HG03280 (cell line): ENCODE measurements around the gene MRPL40.
"Not testable (repeated sequence)": the region's sequence is repeated elsewhere in the genome, so short reads cannot be mapped to it uniquely, and the experiment has no call there.

Experiments
- ATAC-seq: cut with Tn5 transposase; IDR thresholded peaks from one replicate; pipeline ENCODE4 v1.9.1; 2021; ENCODE audit warnings: mild to moderate bottlenecking, moderate library complexity; ENCODE audit not compliant: unreplicated experiment

MRPL40 gene

DNA sequence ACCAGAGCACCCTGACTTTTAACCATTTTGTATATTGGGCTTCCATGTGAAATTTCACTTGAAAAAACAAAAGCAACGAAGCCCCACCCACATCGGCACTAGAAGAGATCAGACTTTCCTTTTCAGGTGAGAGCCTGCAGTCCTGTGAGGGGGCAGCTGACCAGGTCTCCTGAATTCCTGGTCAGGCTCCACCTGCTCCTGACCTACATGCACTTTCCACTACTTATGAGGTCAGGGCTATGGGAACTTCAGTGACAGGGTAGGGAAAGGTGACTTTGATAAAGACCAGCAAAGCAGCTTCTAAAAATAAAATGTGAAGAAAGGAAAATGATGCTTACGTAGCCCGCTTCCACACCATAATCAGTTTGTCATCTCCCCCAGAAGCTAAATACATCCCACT is 25.5 kb upstream of the MRPL40 start:
- no peak for ATAC-seq

DNA sequence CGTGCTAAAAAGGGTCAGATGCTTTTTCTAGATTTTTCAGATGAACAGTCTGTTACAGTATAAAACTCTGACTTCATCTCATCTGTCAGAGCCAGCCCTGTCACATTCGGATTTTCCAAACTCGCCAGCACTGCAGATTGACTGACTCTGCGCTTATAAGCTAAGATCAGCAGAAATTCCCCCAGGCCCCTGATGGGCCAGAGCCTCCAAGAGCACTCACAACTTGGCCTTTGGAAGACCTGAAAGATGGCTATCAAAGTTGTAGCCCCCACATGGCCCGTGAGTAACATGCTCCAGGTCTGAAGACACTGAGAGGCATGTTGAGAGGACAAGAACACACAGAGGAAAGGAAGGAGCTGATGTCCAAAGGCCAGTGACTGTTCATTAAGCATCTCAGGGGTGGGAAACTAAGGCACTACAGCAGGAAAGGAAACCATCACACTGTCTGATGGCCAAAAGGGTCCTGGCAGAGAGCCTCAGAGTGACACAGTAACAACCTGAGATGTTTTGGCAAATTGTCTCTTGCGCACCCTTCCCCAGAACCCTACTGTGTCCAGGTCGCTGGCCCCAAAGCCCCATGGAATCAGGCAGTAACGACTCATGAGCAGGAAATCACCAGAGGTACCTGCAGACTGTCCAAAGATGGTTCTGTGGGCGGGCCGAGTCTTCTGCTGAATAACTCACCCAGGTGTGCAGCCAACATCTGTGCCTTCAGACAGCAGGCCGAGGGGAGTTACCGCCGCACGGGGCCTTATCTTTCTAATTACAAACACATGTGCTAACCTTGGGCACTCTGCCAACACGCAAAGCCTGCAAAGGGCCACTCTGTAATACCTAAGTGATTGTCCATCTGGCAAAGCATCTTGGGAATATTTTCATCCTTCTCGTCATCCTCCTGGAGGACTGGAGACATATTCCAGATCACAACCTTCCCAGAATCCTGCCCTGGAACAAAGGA is 24.4 kb upstream of the MRPL40 start:
- ATAC-seq: no peak

DNA sequence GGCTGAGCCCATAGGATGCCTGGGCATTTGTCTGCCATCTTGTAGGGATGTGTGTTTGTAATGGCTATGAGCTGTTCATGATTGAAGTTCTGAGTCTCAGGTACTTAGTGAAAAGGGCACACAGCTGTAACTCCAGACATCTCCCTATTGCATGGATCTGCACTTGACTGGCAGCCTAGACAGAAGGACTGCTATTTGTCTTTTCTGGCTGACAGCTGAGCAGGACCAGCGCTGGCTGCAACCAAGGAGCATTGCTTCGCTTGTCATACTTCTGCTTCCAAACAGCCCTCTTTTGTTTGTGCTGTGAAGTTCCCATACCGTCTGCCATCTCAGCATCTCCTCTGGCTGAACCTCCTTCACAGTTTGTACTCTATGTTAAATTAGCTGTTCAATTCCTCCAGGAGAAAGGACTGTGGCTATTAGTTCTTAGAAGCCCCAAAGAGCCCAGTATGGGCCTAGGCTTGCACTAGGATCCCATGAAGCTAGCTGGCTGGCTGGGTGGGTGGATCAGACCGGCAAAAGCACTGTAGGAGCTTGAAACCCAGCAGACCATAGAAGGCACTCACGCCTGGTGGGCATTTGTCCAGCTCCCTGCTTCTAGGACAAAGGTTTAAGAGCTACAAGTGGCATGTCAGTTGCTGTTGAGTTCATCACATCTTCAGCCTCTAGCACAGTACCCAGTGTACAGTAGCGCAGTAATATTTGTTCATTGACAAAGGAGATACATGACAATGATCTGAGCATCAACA is 21.2 kb upstream of the MRPL40 start:
- ATAC-seq: no peak

DNA sequence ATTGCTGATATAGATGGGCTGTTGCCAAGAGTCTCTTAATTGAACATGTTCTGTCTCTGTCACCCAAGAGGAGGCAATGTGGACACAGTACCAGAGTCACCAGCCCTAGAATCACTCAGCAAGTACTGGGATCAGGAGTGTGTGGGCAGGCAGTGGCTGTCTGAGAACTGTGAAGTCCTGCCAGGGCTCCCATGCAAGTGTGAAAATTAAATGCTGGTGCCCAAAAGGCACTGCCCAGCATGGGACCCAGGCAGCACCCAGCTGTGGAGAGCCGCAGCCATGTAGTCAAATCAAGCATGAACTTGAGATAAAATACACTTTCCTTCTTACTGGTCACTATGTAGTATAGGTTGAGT is 20.7 kb upstream of the MRPL40 start:
- no peak for ATAC-seq

DNA sequence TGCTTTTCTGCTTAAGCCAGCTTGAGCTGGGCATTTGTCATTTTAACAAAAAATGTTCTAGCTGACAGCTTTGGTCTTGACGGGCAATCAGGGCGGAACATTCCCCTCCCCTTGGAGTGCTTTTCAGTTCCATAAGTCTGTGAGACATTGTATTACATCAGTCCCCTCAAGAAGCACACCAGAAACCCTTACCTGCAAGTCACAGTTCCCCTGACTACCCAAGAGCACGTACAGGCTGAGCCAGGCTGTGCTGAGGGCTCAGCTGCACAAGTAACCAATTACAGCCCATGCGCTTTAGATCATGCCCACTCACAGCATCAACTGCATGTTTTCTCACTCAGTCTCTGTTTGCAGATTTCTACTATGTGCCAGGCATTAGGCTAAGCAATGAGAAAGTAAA is 19.9 kb upstream of the MRPL40 start:
- no peak for ATAC-seq

DNA sequence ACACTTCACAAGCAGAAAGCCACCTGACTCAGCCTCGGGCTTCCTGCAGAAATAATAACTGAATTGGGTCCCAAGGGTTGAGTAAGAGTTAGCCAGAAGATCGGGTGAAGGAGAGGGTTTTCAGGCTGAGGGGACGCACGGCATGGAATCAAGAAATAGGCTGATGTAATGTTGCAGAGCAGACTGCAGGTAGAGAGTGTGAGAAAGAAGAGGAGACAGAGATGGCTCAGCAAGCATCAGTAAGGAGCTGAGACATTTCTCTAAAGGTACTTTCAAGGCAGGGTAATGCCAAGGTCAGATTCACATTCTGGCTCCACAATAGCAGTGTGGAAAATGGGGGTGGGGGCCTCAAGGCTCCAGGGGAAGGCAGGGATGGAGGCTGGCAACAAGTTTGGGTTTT is 19.4 kb upstream of the MRPL40 start:
- ATAC-seq: no peak

DNA sequence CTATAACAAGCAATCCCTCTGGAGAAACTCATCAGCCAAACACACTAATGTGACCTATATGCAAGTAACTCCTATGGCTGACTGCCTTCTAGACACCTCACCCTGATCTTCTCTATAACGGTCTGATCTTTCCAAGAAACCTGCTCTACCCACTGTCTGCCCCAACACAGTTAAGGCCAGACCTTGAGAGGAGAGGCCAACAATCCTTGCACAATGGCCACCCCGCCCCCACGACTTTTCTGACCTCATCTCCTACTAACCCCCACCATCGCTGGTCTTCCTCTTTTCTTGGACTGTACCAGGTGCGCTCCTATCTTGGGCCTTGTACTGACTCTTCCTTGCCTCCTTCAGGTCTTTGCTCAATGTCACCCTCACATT is 13.3 kb upstream of the MRPL40 start:
- no peak for ATAC-seq

DNA sequence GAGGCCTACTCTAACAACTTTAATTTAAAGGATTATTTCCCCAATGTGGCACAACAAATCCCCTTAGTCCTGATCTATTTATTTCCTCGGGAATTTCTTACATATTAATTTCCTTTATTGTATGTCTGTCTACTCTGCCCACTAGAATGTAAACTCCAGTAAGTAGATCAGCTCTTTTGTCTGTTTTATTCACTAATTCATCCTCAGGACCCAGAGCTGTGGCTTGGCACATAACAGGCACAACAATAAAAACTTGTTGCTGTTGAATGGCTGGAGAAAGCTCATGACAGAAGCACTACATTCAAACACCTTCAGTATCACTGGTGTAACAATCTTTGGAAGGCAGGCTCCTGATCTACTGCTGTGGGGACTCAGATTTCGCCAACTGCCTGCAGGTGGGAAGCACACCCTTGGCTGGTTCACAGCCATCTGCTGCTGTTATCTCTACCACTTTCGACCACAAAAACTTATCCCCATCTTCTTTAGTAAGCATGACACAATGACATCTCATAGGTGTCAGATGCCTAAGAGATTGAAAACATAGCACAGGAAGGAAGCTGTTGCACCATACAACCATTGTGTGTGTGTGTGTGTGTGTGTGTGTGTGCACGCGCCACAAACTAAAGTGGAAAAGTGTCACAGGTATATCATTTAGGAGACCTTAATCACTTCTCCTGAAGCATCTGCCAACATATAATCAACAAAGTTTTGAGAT is 12.7 kb upstream of the MRPL40 start:
- ATAC-seq: no peak

DNA sequence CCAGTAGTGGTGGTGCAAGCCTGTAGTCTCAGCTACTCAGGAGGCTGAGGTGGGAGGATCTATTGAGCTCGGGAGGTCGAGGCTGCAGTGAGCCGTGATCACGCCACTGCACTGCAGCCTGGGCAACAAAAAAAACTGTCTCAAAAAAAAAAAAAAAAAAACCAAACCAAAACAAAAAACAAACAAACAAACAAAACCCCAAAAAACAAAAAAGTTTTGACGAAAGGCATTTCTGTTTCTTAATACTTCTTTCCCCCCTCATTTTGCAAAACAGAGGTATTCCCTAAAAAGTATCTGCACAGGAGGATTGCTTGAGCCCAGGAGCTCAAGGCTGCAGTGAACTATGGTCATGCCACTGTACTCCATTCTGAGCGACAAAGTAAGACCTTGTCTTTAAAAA is 12.0 kb upstream of the MRPL40 start:
- ATAC-seq: no peak

DNA sequence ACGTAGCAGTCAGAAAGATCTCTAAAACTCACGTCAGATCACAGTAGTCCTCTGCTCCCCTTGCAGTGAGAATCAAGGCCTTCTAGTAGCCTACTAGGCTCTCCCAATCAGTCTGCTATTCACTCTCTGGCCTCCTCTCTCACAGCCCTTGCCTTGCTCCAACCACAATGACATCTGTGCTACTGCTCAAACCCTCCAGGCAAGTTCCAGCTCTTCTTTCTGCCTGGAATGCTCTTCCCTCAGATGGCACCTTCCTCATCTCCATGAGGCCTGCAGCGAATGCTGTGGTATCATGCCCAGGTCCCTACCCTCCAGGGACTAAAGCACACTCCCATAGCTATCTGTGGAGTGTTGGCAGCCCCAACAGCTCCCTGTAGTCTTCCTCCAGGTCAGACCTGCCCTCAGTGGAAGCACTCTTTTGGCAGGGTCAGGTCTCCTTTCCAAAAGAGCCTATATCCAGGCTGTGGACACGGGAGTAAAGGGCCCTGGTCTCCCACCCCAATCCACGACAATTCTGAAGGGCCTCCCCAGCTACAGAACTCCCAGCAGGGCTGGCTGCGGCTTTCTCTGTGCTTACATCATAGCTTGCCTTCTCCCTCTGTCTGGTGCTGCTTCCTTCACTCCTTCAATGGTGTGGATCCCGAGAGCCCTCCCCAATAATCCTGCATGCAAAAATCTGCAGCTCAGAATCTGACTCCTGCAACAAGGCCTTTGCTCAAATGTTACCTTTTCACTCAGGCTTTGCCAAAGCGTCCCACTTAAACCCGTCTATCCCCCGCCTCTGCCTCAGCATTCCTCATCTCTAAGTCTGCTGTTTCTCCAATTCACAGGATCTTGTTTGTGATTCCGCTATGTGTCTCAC is 9.7 kb upstream of the MRPL40 start:
- no peak for ATAC-seq

DNA sequence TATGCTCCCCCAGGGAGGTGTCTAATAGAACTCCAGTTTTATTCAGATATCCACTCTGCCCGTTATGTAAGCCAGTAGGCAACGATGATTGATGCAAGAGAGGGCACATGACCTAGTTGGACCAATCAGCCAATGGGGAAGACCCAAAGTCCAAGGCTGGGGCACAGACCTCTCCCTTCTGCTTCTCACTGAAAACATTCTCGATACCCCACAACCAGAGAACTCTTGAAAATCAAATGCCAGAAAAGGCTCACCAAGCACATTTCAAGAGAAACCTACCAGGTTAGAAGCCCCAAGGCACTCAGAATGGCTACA is 8.2 kb upstream of the MRPL40 start:
- ATAC-seq: no peak

DNA sequence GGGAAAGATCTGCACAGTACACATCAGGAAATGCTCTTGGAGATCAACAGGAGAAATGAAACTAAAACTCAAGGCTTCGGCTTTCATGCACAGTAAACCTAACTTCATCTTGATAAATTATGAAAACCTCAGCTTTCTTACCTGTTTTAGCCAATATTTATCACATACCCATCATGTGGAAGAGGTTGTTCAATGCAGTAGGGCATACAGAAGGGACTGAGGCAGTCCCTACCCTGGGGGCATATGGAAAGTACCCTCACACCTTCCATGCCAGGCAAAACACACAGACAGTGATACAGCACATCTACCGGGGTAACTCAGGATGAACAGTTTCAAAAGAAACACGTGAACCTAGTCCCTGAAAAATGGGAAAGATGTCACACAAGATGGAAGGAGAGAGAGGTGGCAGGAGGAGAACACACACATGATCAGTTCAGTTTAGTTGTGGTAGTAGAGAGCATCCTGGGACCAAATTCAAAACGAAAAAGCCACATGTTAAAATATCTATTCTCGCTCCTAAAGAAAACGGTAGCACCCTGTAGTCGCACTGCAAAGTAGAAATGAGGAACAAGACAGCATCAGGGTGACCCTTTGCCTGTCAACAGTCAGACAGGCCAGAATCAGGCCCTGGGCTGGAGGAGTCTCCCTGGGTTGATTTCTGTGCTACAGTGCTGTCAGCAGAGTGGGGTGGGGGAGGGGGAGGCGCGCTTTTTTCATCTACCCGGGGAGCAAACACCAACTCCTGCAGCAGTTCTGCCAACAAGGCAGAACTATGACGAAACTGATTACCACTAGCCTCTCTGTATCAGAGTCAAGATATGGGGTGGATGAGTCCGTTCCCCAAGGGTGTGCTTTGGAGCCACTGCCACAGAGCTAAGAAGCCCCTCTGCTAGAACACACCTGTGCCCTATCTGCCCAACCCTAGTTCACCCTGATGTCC is 2.1 kb upstream of the MRPL40 start:
- ATAC-seq: no peak

DNA sequence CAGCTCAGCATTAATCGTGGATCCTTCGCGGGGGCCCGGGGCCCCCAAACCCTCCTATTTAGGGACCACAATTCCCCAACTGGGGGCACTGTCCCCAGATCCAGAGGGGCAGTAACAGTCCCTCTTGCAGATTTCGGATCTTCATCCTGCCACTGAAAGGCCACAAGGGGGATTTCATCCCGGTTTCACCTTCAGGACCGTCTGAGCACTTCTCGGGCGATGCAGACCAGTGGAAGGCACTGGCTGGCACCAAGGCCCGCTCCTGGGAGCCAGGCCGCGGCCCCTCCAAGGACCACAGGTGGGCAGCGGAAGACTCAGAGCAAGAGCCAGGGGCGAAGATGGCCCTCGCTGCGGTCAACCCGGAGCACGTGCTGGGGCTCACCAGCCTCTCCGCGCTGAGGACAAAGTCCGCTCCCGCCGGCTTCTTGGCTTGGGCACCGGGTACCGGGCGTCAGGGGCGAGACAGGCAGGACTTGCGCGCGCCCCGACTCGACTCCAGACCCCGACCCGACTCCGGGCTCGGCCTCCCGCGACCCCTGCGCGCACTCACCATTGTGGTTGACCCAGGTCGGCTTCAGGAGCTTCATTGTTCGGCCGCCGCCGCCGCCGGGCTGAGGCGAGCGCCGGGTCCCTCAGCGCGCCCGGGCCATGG is 1.3 kb upstream of the MRPL40 start:
- ATAC-seq: peak; percentile 5

DNA sequence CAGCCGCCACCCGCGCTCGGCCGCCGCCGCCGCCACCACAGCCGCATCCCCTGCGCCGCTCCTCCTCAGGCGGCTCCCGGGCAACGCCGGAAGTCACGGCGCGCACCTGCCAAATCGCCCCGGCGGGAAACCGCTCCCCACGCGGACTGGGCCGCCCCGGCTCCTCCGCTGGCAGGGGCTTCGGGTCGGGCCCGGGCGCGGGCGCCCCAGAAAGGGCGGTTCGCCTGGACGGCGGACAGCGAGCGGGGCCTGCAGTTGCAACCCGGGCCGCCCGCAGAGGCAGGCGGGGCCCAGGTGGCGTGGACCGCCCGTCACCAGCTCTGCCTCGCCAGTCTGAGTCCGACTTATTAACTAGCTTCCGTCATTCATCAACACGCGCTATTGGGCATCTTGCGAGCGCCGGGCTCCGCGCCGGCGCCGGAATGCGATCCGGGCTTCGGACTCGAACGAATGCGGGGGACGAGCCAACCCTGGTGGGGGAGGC is 654 bp upstream of the MRPL40 start, which contains the start of gene HIRA:
Gene HIRA (minus strand): TSS at position 85 of the 484 bp plus-strand sequence. CDS start 257 bp downstream, outside the sequence.
- peak; percentile 48 for ATAC-seq

DNA sequence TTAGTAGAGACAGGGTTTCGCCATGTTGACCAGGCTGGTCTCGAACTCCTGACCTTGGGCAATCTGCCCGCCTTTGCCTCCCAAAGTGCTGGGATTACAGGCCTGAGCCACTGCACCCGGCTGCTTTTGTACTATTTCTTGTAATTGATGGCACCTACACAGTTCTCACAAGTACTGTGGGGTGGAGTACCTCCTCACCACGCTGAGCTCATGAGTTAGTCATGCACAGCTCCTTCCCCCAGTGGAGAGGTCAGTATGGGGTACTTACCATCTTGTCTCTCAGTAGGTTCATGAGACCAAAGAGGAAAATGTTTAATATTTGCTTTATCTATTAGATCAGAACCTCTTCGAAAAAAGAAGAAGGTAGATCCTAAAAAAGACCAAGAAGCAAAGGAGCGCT is 2.1 kb downstream of the MRPL40 start:
- no peak for ATAC-seq

DNA sequence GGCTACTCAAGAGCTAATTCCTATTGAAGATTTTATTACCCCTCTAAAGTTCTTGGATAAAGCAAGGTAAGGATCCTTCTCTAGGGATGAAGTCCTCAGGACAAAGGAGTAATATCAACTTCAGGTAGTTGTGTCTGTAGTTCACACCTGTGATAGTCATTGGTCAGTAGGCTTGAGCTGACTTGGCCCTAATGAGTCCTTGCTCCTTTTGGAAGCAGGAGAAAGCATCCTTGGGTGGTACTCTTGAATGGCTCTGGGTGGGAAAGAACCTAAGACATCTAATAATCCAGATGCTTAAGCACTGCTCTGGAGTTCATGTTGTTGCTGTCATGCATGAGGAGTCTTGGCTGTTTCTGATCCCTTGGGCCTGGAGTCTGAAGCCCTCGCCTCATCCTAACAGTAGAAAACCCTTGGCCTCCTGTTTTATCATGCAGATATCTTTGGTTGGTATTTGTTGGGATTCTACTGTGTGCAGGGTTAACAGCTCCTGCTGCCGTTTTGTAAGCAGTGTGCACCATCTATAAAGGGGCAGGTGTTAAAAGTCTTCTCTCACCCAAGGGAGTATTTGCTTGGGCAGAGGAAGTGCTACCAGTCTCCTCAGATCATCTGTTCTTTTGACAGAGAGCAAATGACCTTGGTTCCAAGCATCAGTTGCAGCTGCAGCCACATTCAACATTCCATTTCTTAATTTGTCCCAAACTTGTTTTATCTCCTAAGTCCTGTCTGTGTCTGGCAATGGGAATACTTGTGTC is 2.7 kb downstream of the MRPL40 start:
- no peak for ATAC-seq

DNA sequence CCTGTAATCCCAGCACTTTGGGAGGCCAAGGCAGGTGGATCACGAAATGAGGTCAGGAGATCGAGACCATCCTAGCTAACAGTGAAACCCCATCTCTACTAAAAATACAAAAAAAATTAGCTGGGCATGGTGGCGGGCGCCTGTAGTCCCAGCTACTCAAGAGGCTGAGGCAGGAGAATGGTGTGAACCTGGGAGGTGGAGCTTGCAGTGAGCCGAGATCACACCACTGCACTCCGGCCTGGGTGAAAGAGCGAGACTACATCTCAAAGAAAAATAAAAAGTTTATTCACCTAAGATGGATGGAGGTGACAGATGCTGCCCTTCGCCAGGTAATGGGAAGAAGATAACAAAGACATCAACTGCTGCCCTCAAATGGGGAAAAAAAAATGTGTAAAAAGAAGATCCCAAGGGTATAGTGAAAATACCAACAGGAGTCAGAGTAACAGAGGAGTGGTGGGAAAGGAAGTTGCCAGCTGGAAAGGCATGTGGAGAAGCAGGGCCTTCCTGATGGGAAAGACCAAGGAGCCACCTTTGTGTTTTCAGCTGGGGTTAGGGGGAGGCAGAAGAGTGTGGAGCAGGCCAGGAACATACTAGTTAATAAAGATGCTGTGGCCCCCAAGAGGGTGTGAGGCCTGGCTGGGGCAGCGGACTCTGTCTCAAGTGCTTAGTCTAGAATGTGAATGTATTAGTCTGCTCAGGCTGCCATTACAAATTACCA is 4.3 kb downstream of the MRPL40 start:
- not testable (repeated sequence) for ATAC-seq

DNA sequence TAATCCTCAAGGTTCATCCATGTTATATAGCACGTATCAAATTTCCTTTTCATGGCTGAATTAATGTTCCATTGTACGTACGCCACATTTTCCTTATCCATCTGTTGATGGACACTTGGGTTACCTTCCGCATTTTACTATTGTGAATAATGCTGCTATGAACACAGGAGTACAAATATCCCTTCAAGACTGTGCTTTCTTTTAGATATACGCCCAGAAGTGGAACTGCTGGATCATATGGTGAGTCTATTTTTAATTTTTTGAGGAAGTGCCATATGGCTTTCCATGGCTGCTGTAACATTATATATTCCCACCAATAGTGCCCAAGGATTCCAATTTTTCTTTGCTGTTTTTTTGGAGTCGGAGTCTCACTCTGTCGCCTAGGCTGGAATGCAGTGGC is 6.0 kb downstream of the MRPL40 start:
- no peak for ATAC-seq
